Astrocyte of the cerebellum (primary cell): ENCODE measurements around the gene CEACAM21.

ENCODE experiments used
- DNase-seq: peaks from one replicate; pipeline ENCODE4 v3.0.0-alpha.2; 2011; ENCODE audit warnings: low read depth
- H3K4me3 ChIP-seq: 2 replicates; pipeline ENCODE4 v1.5.1; 2011; ENCODE audit warnings: mild to moderate bottlenecking, low read depth, low read length, moderate library complexity
- CTCF ChIP-seq: IDR thresholded peaks from 2 replicates; pipeline ENCODE4 v1.5.1; 2012; ENCODE audit warnings: low read length, low read depth, moderate library complexity, mild to moderate bottlenecking; ENCODE audit errors: missing control alignments
- in situ Hi-C: cut with HindIII; loops from 2 replicates; pipeline ENCODE4 v1.10.0; 2017; ENCODE audit warnings: low sequenced_read_pairs

The CEACAM21 gene

GRCh38 chr19:41624515-41624914 is 48.5 kb downstream of the CEACAM21 start:
- no peak for TF ChIP-seq CTCF
- H3K4me3 ChIP-seq, result no peak overlapping the region
- no peak for DNase-seq
- in situ Hi-C loops, result no loop called here

- DNase-seq, result no peak
- TF ChIP-seq CTCF, result no peak
- H3K4me3 ChIP-seq, result no peak overlapping the region
- in situ Hi-C loops, result no loop called here
Observed at GRCh38 chr19:41624937-41625336, 49.0 kb downstream of the CEACAM21 start.

GRCh38 chr19:41626278-41626677 is 50.3 kb downstream of the CEACAM21 start:
- no peak for DNase-seq

GRCh38 chr19:41626877-41627276 is 50.9 kb downstream of the CEACAM21 start, which contains the start of gene CEACAM4:
TSS of gene CEACAM4 (minus strand) at chr19:41627074. CDS start at chr19:41626963, 111 bp downstream.
- TF ChIP-seq CTCF, result no peak
- no peak for DNase-seq
- H3K4me3 ChIP-seq, result no peak within 1 kb of the TSS
- in situ Hi-C loops, result no loop called here

More at GRCh38 chr19:41626278-41626677, 50.3 kb downstream of the CEACAM21 start:
- TF ChIP-seq CTCF, result no peak
- in situ Hi-C loops, result no loop called here
- no peak overlapping the region for H3K4me3 ChIP-seq

DNA sequence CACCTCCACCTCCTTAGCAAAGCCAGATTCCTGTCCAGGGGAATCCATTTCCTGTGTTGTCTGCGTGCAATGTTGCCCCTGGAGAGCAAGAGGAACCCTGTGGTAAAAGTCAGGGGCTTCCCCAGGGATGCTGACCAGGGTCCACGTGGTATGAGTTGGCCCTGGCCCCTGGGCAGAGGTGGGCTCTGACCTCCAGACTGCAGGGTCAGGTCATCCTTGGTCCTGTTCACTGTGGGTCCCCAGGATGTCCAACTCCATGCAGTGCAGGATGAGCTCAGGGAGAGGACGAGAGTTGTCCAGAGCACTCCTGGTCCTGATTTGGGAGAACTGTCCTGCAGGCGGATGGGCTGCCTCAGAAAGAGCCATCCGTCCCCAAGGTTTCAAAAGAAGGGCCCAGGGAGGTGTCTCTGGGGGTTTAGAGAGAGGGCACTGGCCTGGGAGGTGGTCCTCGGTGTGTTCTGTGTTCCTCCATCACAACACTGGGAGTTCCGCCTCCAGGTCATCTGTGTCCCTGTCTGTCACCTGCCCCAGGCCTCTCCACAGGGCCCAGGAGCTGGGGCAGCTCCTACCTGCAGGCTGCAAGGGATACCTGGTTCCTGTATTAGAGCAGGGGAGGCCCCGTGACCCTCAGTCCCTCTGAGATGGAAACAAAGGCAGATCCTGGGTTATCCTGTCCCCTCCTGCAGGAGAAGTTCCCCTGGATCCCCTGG is 52.2 kb downstream of the CEACAM21 start:
- no peak overlapping the region for H3K4me3 ChIP-seq
- TF ChIP-seq CTCF, result no peak
- no peak for DNase-seq
- in situ Hi-C loops, result no loop called here
